ENCODE measurements around the gene EMID1.
"Not testable (repeated sequence)": the region's sequence is repeated elsewhere in the genome, so short reads cannot be mapped to it uniquely, and the experiment has no call there.

The EMID1 gene

GRCh38 chr22:29211466-29211865, 5.8 kb downstream of the EMID1 start:
- DNase-seq = no peak

DNA sequence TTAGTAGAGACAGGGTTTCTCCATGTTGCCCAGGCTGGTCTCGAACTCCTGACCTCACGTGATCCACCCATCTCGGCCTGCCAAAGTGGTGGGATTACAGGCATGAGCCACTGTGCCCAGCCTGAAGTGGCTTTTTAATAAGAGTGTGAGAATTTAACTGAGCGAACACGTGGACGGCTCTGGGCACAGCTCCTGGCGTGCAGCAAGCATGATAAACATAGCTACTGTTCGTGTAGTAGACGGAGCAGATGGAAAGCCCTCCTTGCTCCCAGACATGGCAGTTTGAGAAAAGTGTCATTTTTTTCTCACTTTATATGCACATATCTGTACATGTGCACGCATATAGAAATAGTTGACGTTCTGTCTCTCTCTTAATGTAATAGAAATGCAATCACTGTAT, 7.0 kb downstream of the EMID1 start:
- no peak for DNase-seq

DNA sequence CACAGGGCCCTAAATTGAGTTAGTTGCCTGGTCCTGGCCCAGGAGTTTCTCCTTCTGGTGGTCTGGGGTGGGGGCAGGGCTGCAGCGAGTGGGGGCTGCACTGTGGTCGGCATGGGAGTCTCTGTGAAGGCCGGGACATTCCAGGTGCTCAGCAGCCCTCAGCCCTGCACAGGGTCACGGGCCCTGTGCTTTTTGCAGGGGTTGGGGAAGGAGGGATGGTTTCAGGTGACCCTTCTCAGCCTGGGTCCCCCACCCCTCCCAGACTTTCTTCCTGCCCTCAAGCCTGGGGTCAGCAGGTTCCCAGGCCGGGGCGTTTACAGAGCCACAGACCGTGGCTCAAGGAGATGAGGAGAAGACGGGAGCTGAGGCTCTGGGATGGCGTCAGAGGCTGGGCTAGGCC, 7.8 kb downstream of the EMID1 start:
- no peak for DNase-seq

GRCh38 chr22:29214232-29214631, 8.5 kb downstream of the EMID1 start:
- DNase-seq = no peak

GRCh38 chr22:29215012-29215860, 9.5 kb downstream of the EMID1 start:
- no peak for DNase-seq

DNA sequence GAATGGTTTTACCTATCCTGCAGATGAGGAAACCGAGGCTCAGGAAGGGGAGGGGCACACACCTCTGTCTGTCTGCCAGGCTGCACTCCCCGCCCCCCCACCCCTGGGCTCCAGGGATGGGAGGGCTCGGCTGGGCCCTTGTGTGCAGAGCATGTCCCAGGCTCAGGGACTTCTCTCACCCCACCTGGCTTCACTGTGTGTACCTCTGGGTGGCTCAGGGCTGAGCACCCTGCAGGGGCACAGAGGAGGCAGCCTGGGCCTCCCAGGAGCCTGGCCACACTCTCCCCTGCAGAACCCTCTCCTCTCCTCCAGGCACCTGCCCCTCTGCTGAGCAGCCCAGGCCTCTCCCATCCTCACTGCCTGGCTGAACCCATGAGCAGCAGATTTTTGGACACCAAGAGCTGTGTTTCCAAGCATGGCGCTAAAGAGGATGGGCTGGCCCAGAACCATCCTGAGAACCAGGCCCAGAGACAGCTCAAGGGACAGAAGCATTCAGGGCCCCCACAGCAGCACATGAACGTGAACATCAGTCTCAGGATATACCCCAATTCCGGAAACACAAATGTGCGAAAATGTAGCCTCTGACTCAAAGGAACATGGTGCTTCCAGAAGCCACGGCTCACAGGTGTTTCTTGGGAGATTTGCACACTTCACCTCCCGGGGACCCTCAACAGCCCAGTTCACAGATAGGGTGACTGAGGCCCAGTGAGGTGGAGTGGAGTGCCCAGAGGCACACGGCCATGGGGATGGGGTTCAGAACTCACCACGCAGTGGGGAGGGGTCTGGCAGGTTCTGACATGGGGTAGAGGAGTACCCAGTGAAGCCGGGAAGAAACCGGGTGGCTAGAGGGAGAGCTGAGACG, 10.5 kb downstream of the EMID1 start:
- no peak for DNase-seq

- DNase-seq = no peak
These were observed 11.4 kb downstream of the EMID1 start for GRCh38 chr22:29216873-29217666.

DNA sequence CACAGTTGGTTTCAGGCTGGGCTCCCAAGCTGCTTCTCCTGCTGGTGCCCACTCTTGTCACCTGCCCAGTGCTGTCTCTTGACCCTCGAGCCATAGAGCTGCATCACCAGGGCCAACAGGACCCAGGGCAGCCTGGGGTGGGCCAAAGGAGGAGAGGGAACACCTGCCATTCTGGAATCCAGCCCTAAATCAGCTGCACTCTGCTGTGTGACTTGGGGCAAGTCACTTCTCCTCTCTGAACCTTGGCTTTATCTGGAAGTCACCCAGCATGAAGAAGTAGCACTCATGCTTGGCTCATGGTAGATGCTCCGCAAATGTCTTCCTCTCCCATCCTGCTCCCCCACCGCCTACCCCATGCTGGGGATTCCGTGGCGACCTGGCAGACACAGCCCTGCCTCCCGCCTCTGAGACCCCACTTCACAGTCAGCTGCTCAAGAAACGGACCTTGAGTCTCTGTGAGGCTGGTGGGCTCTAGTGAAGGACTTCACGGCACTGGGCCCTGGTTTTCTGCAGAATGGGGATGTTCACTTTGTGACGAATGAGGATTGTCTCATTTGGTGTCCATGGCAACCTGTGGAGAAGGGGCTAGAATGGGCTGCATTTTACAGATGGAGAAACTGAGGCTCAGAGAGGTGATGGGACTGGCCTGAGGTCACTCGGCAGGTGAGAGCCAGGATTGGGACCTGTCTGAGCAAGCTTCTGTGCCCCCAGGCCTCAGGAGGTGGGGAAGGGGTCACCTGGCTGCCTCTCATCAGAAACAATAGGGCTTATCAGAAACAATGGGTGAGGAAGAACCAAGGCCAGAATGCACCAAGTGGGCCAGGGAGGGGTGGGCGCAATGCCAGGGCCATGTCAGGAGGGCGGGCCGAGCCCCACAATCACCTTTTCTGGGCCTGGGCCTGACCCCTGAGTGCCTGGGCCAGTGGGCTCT, 12.4 kb downstream of the EMID1 start:
- no peak for DNase-seq

DNA sequence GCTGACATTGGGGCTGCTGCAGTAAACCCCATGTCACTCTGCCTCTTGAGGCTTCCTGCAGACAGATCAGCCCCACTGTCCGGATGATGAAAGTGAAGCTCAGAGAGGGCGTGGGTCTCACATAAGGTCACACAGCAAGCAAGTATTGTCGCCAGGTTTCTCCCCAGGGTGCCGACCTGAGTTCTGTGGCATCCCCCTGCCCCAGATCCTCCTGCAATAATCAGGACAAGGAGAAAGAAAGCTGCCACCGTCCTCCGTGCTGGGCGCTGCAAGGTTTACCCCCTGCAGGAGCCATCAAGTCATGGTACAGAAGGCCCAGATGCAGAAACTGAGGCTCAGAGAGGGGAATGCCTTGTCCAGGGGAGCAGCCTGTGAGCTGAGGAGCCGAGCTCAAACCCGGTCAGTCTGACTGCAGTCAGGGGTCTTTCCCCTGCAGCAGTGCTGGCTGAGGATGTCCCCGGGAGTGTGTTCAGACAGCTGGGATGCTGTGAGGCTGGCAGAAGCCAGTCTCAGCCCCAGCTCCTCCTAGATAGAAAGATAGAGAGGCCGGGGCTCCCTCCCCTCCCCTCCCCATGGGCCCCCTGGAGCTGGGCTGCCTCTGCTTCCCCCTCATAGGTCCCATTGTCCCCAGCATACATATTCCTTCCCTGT, 13.2 kb downstream of the EMID1 start:
- DNase-seq = no peak

- DNase-seq = not testable (repeated sequence)
These were observed 13.7 kb downstream of the EMID1 start for GRCh38 chr22:29219409-29219782.

GRCh38 chr22:29219881-29220670, 14.4 kb downstream of the EMID1 start:
- DNase-seq = no peak

DNA sequence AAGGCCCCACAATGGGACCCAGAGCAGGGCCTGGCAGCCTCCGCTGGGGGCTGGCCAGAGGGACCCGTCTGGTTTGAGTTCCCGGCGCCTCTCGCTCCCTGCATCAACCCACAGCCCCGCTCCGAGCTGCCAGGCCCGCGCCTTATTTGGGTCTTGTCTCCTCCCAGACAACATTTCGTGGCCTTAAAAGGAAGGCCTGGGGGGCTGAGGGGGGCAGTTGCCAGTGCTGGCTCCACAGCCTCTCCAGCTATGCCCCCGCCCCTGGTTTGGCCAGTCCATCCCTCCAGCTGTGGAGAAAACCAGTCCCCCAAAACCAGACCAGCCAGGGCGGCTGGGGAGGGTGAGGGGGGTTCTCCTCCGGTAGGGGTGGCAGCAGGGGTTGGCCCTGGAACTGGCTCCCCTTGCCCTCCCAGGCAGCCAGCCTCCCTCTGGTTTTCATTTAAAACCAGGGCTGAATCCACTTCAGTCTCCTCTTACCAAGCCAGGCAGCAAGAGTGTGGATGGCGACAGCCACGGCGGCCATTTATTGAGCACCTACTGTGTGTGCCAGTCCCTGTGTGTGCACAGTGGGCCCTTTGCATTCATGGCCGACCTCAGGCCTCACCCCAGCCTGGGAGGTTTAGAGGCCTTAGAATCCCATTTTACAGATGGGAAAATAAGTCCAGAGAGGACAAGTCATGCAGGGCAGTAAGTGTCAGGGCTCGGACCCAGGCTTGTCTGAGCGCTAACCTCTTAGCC, 18.6 kb downstream of the EMID1 start:
- DNase-seq = no peak

GRCh38 chr22:29224859-29225410, 19.2 kb downstream of the EMID1 start:
- DNase-seq = no peak

- no peak for DNase-seq
These were observed 19.9 kb downstream of the EMID1 start for GRCh38 chr22:29225422-29226090.

- no peak for DNase-seq
These were observed 20.8 kb downstream of the EMID1 start for GRCh38 chr22:29226351-29226981.

DNA sequence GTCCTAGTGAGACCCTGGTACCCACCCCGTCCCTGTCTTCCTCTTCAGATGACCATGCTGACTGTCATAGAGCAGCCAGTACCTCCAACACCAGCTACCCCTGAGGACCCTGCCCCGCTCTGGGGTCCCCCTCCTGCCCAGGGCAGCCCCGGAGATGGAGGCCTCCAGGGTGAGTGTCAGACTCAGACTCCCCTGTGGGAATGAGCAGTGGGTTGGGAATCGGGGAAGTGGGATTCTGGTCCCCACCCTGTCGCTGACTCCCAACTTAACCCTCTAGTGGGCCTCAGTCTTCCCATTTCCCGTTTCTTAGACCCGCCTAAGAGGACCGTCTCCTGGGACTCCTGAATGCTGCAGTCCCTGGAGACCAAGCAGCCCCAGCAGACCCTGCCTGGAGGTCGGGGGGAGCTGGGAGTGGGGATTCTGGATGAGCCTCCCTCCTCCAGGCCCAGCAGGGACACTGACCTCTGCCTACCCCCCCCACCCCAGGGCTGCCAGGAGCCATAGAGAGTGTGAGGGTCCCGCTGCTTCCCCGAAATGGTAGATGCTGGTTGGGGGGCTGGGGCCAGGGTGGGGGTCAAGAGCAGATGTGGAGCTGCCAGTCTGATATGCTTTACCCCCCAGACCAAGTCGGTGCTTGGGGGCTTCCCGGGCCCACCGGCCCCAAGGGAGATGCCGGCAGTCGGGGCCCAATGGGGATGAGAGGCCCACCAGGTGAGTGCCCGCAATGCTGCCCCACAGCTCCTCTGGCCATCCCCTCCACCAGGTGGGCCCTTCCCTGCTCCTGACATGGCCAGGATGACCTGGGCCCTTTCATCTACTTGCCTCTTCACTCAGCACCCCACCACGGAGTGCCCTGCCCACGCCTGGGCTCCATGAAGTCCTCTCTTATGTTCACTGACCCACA, 25.5 kb downstream of the EMID1 start:
- no peak for DNase-seq
